DND-41 (cell line): ENCODE measurements around the gene TXNL4B.

Source experiments
- EZH2 ChIP-seq: IDR thresholded peaks from 3 replicates; pipeline ENCODE4 v1.6.1; 2012; ENCODE audit warnings: borderline replicate concordance, low read depth, mild to moderate bottlenecking, moderate library complexity, low read length, inconsistent platforms; ENCODE audit not compliant: severe bottlenecking
- TF ChIP-seq, protein P1 (sequence below): IDR thresholded peaks from 2 replicates; pipeline ENCODE4 v1.5.1; 2012; ENCODE audit warnings: borderline replicate concordance, low read length, moderate library complexity, mild to moderate bottlenecking; ENCODE audit not compliant: poor library complexity, severe bottlenecking; ENCODE audit errors: extremely low read depth

DNA sequence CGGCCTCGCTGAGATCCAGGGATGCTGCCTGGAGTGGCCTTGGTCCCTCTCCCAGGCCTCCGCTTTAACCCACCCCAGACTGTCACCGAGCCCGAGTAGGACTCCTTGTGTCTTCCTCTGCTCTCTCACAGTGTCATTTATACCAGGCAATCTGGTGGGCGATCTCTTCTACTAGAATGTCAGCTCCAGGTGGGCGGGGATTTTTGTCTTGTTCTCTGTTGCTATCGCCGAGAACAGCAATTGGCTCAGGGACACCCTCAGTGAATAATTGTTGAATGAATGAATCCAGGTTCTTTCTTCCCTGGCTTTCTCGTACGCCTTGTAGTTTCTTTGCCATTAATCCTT lies 818 bp upstream of the TXNL4B start:
- TF ChIP-seq, protein P1, sequence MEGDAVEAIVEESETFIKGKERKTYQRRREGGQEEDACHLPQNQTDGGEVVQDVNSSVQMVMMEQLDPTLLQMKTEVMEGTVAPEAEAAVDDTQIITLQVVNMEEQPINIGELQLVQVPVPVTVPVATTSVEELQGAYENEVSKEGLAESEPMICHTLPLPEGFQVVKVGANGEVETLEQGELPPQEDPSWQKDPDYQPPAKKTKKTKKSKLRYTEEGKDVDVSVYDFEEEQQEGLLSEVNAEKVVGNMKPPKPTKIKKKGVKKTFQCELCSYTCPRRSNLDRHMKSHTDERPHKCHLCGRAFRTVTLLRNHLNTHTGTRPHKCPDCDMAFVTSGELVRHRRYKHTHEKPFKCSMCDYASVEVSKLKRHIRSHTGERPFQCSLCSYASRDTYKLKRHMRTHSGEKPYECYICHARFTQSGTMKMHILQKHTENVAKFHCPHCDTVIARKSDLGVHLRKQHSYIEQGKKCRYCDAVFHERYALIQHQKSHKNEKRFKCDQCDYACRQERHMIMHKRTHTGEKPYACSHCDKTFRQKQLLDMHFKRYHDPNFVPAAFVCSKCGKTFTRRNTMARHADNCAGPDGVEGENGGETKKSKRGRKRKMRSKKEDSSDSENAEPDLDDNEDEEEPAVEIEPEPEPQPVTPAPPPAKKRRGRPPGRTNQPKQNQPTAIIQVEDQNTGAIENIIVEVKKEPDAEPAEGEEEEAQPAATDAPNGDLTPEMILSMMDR = no peak
- TF ChIP-seq EZH2 = no peak
